IMR-90 (cell line): ENCODE results near the gene PPP3CA. TPM values are rescaled to one million over a fixed set of nuclear protein-coding genes. Genes with fewer than 3 reads are reported as not detected.
A peak's percentile ranks its signal among the peaks of the same experiment; 100 is the strongest.

Experiments
- ATAC-seq: fragments of 200-7000 bp; cut with Tn5 transposase; 2 replicates; pipeline ENCODE4 v1.9.1; 2020; ENCODE audit warnings: low read depth, mild to moderate bottlenecking, moderate library complexity
- BruUV-seq: library from RNA; stranded (reverse); fragments of 400-500 nt; replicated peaks from 2 replicates; lab custom pipeline; 2021; lab: Mats Ljungman, UMichigan
- CTCF ChIA-PET: fragments of 300-600 bp; formaldehyde crosslinking; extraction: SDS; loops from one replicate; lab custom pipeline; 2021; ENCODE audit warnings: antibody characterized with exemption; lab: Yijun Ruan, JAX
- POLR2A ChIA-PET: fragments of 300-600 bp; sonication (Branson Sonifier 250); formaldehyde crosslinking; loops from one replicate; lab custom pipeline; 2022; ENCODE audit warnings: antibody characterized with exemption; ENCODE audit not compliant: unreplicated experiment; lab: Charles Lee
- DNase-seq: peaks from one replicate; pipeline ENCODE4 v3.0.0; 2013
- H2AFZ ChIP-seq: replicated peaks from 2 replicates; pipeline ENCODE3; 2013; ENCODE audit warnings: low read length, mild to moderate bottlenecking; ENCODE audit not compliant: poor library complexity
- H2AK5ac ChIP-seq: 2 replicates; pipeline ENCODE4 v1.6.1; 2013; ENCODE audit warnings: low read depth, low read length, inconsistent platforms
- H2AK9ac ChIP-seq: replicated peaks from 2 replicates; pipeline ENCODE3; 2013; ENCODE audit warnings: mild to moderate bottlenecking, low read depth, low read length, moderate library complexity; ENCODE audit not compliant: poor library complexity
- H2BK120ac ChIP-seq: 2 replicates; pipeline ENCODE4 v1.6.1; 2013; ENCODE audit warnings: low read depth, low read length, inconsistent platforms
- H2BK15ac ChIP-seq: 3 replicates; pipeline ENCODE4 v1.6.1; 2013; ENCODE audit warnings: low read depth, low read length, inconsistent platforms
- H2BK20ac ChIP-seq: 2 replicates; pipeline ENCODE4 v1.6.1; 2013; ENCODE audit warnings: low read depth, mild to moderate bottlenecking, inconsistent platforms, low read length, moderate library complexity
- H2BK5ac ChIP-seq: 2 replicates; pipeline ENCODE4 v1.6.1; 2013; ENCODE audit warnings: mild to moderate bottlenecking, low read depth, low read length, inconsistent platforms; ENCODE audit not compliant: poor library complexity, severe bottlenecking
- H3K14ac ChIP-seq: replicated peaks from 2 replicates; pipeline ENCODE4 v1.6.1; 2013; ENCODE audit warnings: low read depth, low read length, inconsistent platforms
- H3K18ac ChIP-seq: 2 replicates; pipeline ENCODE4 v1.6.1; 2013; ENCODE audit warnings: low read depth, low read length, control low read depth
- H3K23ac ChIP-seq: 2 replicates; pipeline ENCODE4 v1.6.1; 2013; ENCODE audit warnings: low read depth, low read length, inconsistent platforms
- H3K27ac ChIP-seq: 2 replicates; pipeline ENCODE4 v1.5.1; 2013; ENCODE audit warnings: mild to moderate bottlenecking, control low read depth, low read length; ENCODE audit not compliant: insufficient read depth
- H3K27me3 ChIP-seq: 2 replicates; pipeline ENCODE4 v1.6.1; 2013; ENCODE audit warnings: low read length; ENCODE audit not compliant: control insufficient read depth, insufficient read depth
- H3K36me3 ChIP-seq: 2 replicates; pipeline ENCODE4 v1.6.1; 2013; ENCODE audit warnings: low read length, mixed read lengths; ENCODE audit not compliant: control insufficient read depth, insufficient read depth
- H3K4ac ChIP-seq: 2 replicates; pipeline ENCODE4 v1.6.1; 2013; ENCODE audit warnings: low read depth, low read length, inconsistent platforms
- H3K4me1 ChIP-seq: 2 replicates; pipeline ENCODE4 v1.6.1; 2013; ENCODE audit warnings: low read length, mixed read lengths; ENCODE audit not compliant: control insufficient read depth, insufficient read depth
- H3K4me2 ChIP-seq: 2 replicates; pipeline ENCODE4 v1.6.1; 2013; ENCODE audit warnings: low read depth, mild to moderate bottlenecking, control low read depth, low read length, moderate library complexity
- H3K4me3 ChIP-seq: 2 replicates; pipeline ENCODE4 v1.5.1; 2013; ENCODE audit warnings: low read depth, mild to moderate bottlenecking, control low read depth, low read length, moderate library complexity; ENCODE audit not compliant: insufficient read depth
- H3K56ac ChIP-seq: 2 replicates; pipeline ENCODE4 v1.6.1; 2013; ENCODE audit warnings: low read length, inconsistent platforms; ENCODE audit not compliant: insufficient read depth; ENCODE audit errors: extremely low read depth
- H3K79me1 ChIP-seq, 2 experiments: 2 replicates each; pipeline ENCODE4 v1.6.1; 2013; ENCODE audit warnings: low read length in 2 of 2, inconsistent platforms in 1 of 2, low read depth in 1 of 2
- H3K9ac ChIP-seq: 2 replicates; pipeline ENCODE4 v1.6.1; 2013; ENCODE audit warnings: low read depth, low read length, control low read depth
- H3K9me1 ChIP-seq: 2 replicates; pipeline ENCODE4 v1.6.1; 2013; ENCODE audit warnings: low read length, inconsistent platforms; ENCODE audit not compliant: insufficient read depth
- H3K9me3 ChIP-seq: 2 replicates; pipeline ENCODE4 v1.6.1; 2013; ENCODE audit warnings: low read length; ENCODE audit not compliant: control insufficient read depth, insufficient read depth
- H4K20me1 ChIP-seq: 2 replicates; pipeline ENCODE4 v1.6.1; 2013; ENCODE audit warnings: low read length, inconsistent platforms; ENCODE audit not compliant: insufficient read depth
- H4K5ac ChIP-seq: 2 replicates; pipeline ENCODE4 v1.6.1; 2013; ENCODE audit warnings: mild to moderate bottlenecking, low read depth, low read length, control low read depth
- H4K8ac ChIP-seq, 2 experiments: 2 replicates each; pipeline ENCODE4 v1.6.1; 2013; ENCODE audit warnings: low read depth in 2 of 2, low read length in 2 of 2, control low read depth in 1 of 2, inconsistent platforms in 1 of 2
- H4K91ac ChIP-seq: 2 replicates; pipeline ENCODE4 v1.6.1; 2013; ENCODE audit warnings: low read depth, low read length, inconsistent platforms; ENCODE audit not compliant: insufficient read depth
- CEBPB ChIP-seq: IDR thresholded peaks from 2 replicates; pipeline ENCODE4 v1.6.1; 2012; ENCODE audit warnings: low read depth, low read length, improper control_type of control experiment
- CHD1 ChIP-seq: IDR thresholded peaks from 2 replicates; pipeline ENCODE4 v1.6.1; 2012; ENCODE audit warnings: low read depth, low read length, improper control_type of control experiment
- RCOR1 ChIP-seq: IDR thresholded peaks from 2 replicates; pipeline ENCODE4 v1.6.1; 2012; ENCODE audit warnings: mild to moderate bottlenecking, low read length, improper control_type of control experiment; ENCODE audit not compliant: insufficient replicate concordance
- RFX5 ChIP-seq: IDR thresholded peaks from 2 replicates; pipeline ENCODE4 v1.8.0; 2012; ENCODE audit warnings: low read depth, mild to moderate bottlenecking, low read length, moderate library complexity
- SMC3 ChIP-seq: fragments of 150-350 bp; IDR thresholded peaks from 2 replicates; pipeline ENCODE4 v1.6.1; 2016; ENCODE audit warnings: low read depth, mild to moderate bottlenecking, antibody characterized with exemption, low read length, moderate library complexity
- WGBS, 2 experiments: methylation state at CpG; one replicate each; pipeline versions ENCODE4 v1.1.5 to v1.1.7; 2013; ENCODE audit warnings: missing lambda C conversion rate in 2 of 2; ENCODE audit not compliant: insufficient read length in 1 of 2; ENCODE audit errors: extremely low coverage in 2 of 2; 5-methylcytosine and 5-hydroxymethylcytosine counted together
- dilution Hi-C: fragments of 300-500 bp; cut with HindIII; formaldehyde crosslinking; loops from one replicate; pipeline ENCODE4 v1.14.3; 2018; ENCODE audit warnings: low sequenced_read_pairs; ENCODE audit not compliant: unreplicated experiment
- in situ Hi-C: fragments of 300-500 bp; cut with MboI; formaldehyde crosslinking; loops from 3 replicates; pipeline ENCODE4 v1.14.3; 2019; ENCODE audit warnings: low sequenced_read_pairs, inconsistent platforms, mixed read lengths
- intact Hi-C: fragments of 100-400 bp; cut with micrococcal nuclease; formaldehyde crosslinking; loops from 2 replicates; pipeline ENCODE4 v1.10.0; 2022
- polyA plus RNA-seq, 3 experiments: library from polyadenylated mRNA; depleted of rRNA; stranded (reverse); fragments of >200 nt; gene quantifications; 2 replicates each; pipeline ENCODE4 v1.2.3, GENCODE V29; 2012; ENCODE audit warnings: low replicate concordance in 1 of 3
- total RNA-seq: library from RNA; depleted of rRNA; stranded (reverse); fragments of >200 nt; gene quantifications from 2 replicates; pipeline ENCODE4 v1.2.3, GENCODE V29; 2012

PPP3CA gene
- total and polyA plus RNA-seq, 2 of the 4 experiments (the other 2 are of a cell fraction): 14.5 to 48.6 TPM

- no peak overlapping the region for H3K23ac ChIP-seq
- H3K79me1 ChIP-seq: peaks cover 15 to 39% of the 10 kb centered on the region in 2 experiments
- H3K27ac ChIP-seq: no peak overlapping the region
- H3K56ac ChIP-seq: no peak overlapping the region
- dilution Hi-C loops (no loop called here), intact Hi-C loops (no loop called here), in situ Hi-C loops (no loop called here)
- peak overlapping the region; percentile 55 for H2AK9ac ChIP-seq
- H4K91ac ChIP-seq: no peak overlapping the region
- DNase-seq (no peak), ATAC-seq (no peak)
- no peak overlapping the region for H3K4me3 ChIP-seq
- no peaks in the 10 kb centered on the region for H3K36me3 ChIP-seq
- no peak overlapping the region for H4K5ac ChIP-seq
- H4K8ac ChIP-seq: no peak overlapping the region
- H3K9me3 ChIP-seq: no peaks in the 10 kb centered on the region
- no peak overlapping the region for H3K14ac ChIP-seq
- H3K9ac ChIP-seq: no peak overlapping the region
- peaks cover 5% of the 10 kb centered on the region; the same call in 1 of the 2 replicates for H3K9me1 ChIP-seq
- H2BK5ac ChIP-seq: no peak overlapping the region
- H2BK120ac ChIP-seq: no peak overlapping the region
- H2AK5ac ChIP-seq: no peak overlapping the region
- H4K20me1 ChIP-seq: 0 out of 2 replicates have a peak, but pooled peaks cover 7% of the 10 kb centered on the region
- no CpG with 5 or more reads among the region's 2 CpGs for WGBS, 2 experiments
- H3K27me3 ChIP-seq: no peaks in the 10 kb centered on the region
- ChIA-PET POLR2A (no interaction called here), CTCF (no interaction called here)
- no peaks in the 10 kb centered on the region for H3K4me1 ChIP-seq
- H2BK15ac ChIP-seq: no peak overlapping the region
- no TSS peak for BruUV-seq
- H2BK20ac ChIP-seq: no peak overlapping the region
- no peak overlapping the region for H3K18ac ChIP-seq
- no peak overlapping the region for H3K4ac ChIP-seq
- TF ChIP-seq CEBPB: no peak
- TF ChIP-seq RFX5: no peak
- no peak for TF ChIP-seq RCOR1
- TF ChIP-seq SMC3: no peak
- TF ChIP-seq CHD1: no peak
- H2AFZ ChIP-seq: no peak overlapping the region
- no peak overlapping the region for H3K4me2 ChIP-seq
Observed at GRCh38 chr4:101299021-101299420, 48.3 kb downstream of the PPP3CA start.
